Breast epithelium (tissue), 3 donors: ENCODE results near the gene REEP6.

Source experiments
- POLR2A ChIP-seq: fragments of 450-650 bp; IDR thresholded peaks from one replicate; pipeline ENCODE4 v1.6.1; 2016; ENCODE audit warnings: antibody characterized with exemption, mild to moderate bottlenecking, moderate library complexity
- POLR2AphosphoS5 ChIP-seq, 3 donors: sonication (generic); formaldehyde crosslinking; IDR thresholded peaks; one replicate each; pipeline ENCODE4 v1.6.1; 2017; ENCODE audit warnings: antibody characterized with exemption in 3 of 3

DNA sequence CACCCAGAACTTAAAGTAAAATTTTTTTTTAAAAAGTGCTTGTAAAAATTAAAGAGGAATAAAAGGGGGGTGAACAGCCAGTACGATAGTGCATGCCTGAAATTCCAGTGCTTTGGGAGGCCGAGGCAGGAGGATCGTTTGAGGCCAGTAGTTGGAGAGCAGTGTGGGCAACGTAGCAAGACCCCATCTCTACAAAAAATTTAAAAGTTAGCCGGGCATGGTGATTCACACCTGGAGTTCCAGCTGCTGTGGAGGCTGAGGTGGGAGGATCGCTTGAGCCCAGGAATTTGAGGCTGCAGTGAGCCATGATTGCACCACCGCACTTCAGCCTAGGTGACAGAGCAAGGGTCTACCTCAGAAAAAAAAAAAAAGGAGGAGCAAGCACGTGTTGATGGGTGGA, 14.0 kb downstream of the REEP6 start:
- TF ChIP-seq POLR2A: no peak
- no peak for TF ChIP-seq POLR2AphosphoS5 (IDR thresholded peaks at IDR 0.05)
